Calu3 (cell line): Measurements from ENCODE around the gene SLC26A9. TPM values are rescaled to one million over a fixed set of nuclear protein-coding genes. Genes with fewer than 3 reads are reported as not detected.

ENCODE experiments used
- BruUV-seq: library from RNA; stranded (reverse); fragments of 400-500 nt; replicated peaks from 2 replicates; lab custom pipeline; 2021; lab: Mats Ljungman, UMichigan
- CTCF ChIA-PET: fragments of 300-600 bp; sonication (Branson Sonifier 250); formaldehyde crosslinking; loops from one replicate; lab custom pipeline; 2022; ENCODE audit warnings: antibody characterized with exemption; lab: Charles Lee
- DNase-seq: peaks from one replicate; pipeline ENCODE4 v3.0.0; 2022
- H3K27ac Mint-ChIP-seq: one replicate; pipeline ENCODE4 v1.8.0; 2022; ENCODE audit warnings: mixed read lengths; ENCODE audit not compliant: unreplicated experiment
- H3K27me3 Mint-ChIP-seq: one replicate; pipeline ENCODE4 v1.8.0; 2022; ENCODE audit warnings: mixed read lengths; ENCODE audit not compliant: unreplicated experiment
- H3K36me3 Mint-ChIP-seq: one replicate; pipeline ENCODE4 v1.8.0; 2022; ENCODE audit warnings: mild to moderate bottlenecking, moderate library complexity, mixed read lengths; ENCODE audit not compliant: insufficient read depth, unreplicated experiment
- H3K4me1 Mint-ChIP-seq: one replicate; pipeline ENCODE4 v1.8.0; 2022; ENCODE audit warnings: mild to moderate bottlenecking, low read depth, mixed read lengths; ENCODE audit not compliant: unreplicated experiment
- H3K4me3 Mint-ChIP-seq: one replicate; pipeline ENCODE4 v1.8.0; 2022; ENCODE audit warnings: mild to moderate bottlenecking, low read depth, moderate library complexity, mixed read lengths; ENCODE audit not compliant: unreplicated experiment
- H3K9me3 Mint-ChIP-seq: one replicate; pipeline ENCODE4 v1.8.0; 2022; ENCODE audit warnings: low read depth, mixed read lengths; ENCODE audit not compliant: unreplicated experiment
- CTCF ChIP-seq: fragments of 200-600 bp; IDR thresholded peaks from one replicate; pipeline ENCODE4 v1.8.0; 2022; ENCODE audit warnings: antibody characterized with exemption; ENCODE audit not compliant: unreplicated experiment
- intact Hi-C: fragments of 100-400 bp; cut with micrococcal nuclease; formaldehyde crosslinking; loops from one replicate; pipeline ENCODE4 v1.10.0; 2022; ENCODE audit not compliant: unreplicated experiment
- total RNA-seq: library from RNA; stranded (reverse); gene quantifications from 2 replicates; pipeline ENCODE4 v1.2.3, GENCODE V29; 2022

SLC26A9 gene
- total RNA-seq, 1 experiment from 2014 or later: 7.6 TPM

- Mint-ChIP-seq H3K27me3 (peaks cover 14% of the 10 kb centered on the region), H3K9me3 (no peaks in the 10 kb centered on the region), H3K27ac (no peak overlapping the region), H3K4me3 (no peak overlapping the region), H3K4me1 (no peaks in the 10 kb centered on the region), H3K36me3 (no peaks in the 10 kb centered on the region)
- DNase-seq: no peak
- BruUV-seq: no TSS peak
- TF ChIP-seq CTCF: no peak
- intact Hi-C loops: no loop called here
- CTCF ChIA-PET: no interaction called here
These were observed 73.0 kb downstream of the SLC26A9 start for GRCh38 chr1:205870236-205870635.

Other genes starting within 250 kb of the SLC26A9 start
- gene NUCKS1, start 193.3 kb downstream of the SLC26A9 start, total RNA-seq: 242 and 276 TPM in 2 replicates
- gene RAB29, start 168.0 kb downstream of the SLC26A9 start, total RNA-seq: 27.1 and 29.5 TPM in 2 replicates
- gene SLC41A1, start 130.3 kb downstream of the SLC26A9 start, total RNA-seq: 27.8 and 31.9 TPM in 2 replicates
- 0.26 and 0.32 TPM in 2 replicates for gene PM20D1, start 93.3 kb downstream of the SLC26A9 start, total RNA-seq
- 1.1 and 1.3 TPM in 2 replicates for gene RAB7B, start 59.9 kb upstream of the SLC26A9 start, total RNA-seq
- gene CTSE, start 80.4 kb upstream of the SLC26A9 start, total RNA-seq: 425 and 457 TPM in 2 replicates
- 75.1 and 88.9 TPM in 2 replicates for gene RHEX, start 109.7 kb upstream of the SLC26A9 start, total RNA-seq
- not detected in 2 replicates for gene AVPR1B, start 173.9 kb upstream of the SLC26A9 start, total RNA-seq